Left kidney (tissue), 2 donors: ENCODE data around the gene CPNE1. TPM values are rescaled to one million over a fixed set of nuclear protein-coding genes. Genes with fewer than 3 reads are reported as not detected.

ENCODE experiments used
- DNase-seq: peaks from one replicate; pipeline ENCODE4 v3.0.0-alpha.2; 2013
- polyA plus RNA-seq: library from polyadenylated mRNA; unstranded; fragments of 120-200 nt; gene quantifications from one replicate; pipeline ENCODE4 v1.2.1, GENCODE V29; 2013; ENCODE audit not compliant: insufficient read length

CPNE1 gene
- polyA plus RNA-seq, 1 donor = 225 TPM

- no peak for DNase-seq
These were observed 7.4 kb downstream of the CPNE1 start for GRCh38 chr20:35657271-35657670.

GRCh38 chr20:35654415-35654814, 10.3 kb downstream of the CPNE1 start:
- no peak for DNase-seq

DNA sequence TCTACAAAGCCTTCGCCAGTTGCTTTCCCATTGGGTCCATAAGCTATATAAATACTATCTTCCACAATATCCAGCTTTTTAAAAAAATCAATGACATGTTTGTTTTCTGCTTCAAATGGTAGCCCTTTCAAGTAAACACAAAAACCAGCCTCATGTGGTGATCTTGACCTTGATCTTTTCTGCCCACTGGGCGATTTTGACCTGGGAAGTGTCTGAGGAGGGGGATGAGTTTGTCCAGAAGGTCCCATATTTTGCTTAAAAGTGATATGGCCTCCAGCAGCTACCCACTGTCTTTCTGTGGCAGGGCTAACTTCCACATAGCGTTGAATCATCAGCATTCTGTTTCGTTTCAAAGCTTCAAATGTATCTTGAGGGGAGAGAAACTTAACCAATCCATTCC, 10.8 kb downstream of the CPNE1 start:
- DNase-seq = no peak

DNA sequence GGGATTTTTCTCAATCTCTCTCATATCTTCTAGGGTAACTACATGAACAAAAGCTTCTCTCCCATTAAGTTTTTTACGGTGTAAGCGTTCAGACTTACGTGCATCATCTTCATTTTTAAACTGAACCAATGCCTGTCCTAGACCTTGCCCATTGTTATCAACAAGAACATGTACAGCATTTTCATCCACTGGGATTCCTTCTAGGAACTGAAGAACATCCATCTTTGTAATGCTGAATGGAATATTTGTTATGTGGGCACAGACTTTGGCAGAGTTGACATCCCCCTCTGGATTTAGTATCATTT, 11.3 kb downstream of the CPNE1 start:
- no peak for DNase-seq

DNA sequence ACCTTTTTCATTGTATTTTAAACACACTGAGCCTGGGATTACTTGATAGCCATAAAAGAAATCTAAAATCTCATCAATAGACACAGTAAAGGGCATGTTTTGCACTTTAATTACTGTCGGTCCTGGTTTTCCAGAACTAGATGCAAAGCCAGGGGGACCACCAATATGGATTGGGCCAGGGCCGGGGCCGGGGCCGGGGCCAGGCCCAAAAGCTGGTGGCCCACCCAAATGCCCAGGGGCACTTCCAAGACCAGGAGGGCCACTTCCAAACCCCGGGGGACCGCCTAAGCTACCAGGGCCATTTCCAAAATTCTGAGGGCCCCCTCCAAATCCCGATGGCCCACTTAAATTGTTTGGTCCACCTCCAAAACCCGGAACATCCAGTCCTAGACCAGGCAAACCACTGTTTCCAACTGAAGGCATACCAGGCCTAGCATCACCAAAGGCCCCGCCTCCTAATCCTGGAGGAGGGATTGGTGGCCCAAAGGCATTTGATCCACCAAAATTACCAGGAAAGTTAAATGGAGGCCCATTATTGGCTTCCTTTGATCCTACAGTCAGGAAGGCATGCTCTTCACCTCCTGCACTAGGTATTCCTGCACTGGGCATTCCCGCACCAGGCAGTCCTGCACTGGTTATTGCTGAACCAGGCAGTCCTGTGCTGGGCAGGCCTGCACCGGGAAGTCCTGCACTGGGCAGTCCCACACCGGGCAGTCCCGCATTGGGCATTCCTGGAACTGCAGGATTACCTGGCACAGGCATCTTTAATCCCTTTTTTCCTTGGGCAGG, 11.9 kb downstream of the CPNE1 start:
- no peak for DNase-seq

- DNase-seq = no peak
These were observed 12.7 kb downstream of the CPNE1 start for GRCh38 chr20:35651958-35652357.

- DNase-seq = no peak
These were observed 14.1 kb downstream of the CPNE1 start for GRCh38 chr20:35650632-35651031.

DNA sequence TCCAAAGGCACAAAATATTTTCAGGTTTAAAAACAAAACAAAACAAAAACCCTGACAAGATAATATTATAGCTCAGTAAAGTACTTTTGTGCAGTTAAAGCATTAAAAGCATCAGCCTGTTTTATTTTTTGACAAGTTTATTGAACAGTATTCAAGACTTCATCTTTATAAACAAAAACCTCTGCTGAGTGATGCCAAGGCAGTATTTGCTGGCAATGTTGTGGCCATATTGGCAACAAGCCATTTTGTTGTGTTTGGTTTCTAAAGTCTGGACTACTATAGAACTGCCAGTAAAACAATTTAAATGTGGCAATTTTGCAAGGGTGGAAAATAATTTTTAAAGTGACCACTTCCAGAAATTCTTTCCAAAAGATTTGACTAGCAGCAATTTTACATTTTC, 15.9 kb downstream of the CPNE1 start:
- no peak for DNase-seq

- DNase-seq = no peak
These were observed 19.9 kb downstream of the CPNE1 start for GRCh38 chr20:35644806-35645205.

DNA sequence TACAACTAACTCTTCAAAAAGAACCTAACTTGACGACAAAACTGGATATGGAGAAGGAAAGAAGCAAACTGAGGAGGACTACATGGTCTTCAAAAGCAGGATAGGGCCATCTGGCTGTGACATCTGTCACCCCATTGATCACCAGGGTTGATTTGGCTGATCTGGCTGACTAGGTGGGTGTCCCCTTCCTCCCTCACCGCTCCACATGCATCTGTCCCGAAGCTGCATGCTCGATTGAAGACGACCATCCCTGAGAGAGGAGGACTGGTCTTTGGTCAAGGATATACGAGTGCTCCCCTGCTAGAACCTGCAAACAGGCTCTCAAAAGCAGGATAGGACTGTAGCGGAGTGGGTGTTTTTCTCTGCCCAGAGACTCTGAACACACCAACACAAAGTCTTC, 21.7 kb downstream of the CPNE1 start:
- no peak for DNase-seq

DNA sequence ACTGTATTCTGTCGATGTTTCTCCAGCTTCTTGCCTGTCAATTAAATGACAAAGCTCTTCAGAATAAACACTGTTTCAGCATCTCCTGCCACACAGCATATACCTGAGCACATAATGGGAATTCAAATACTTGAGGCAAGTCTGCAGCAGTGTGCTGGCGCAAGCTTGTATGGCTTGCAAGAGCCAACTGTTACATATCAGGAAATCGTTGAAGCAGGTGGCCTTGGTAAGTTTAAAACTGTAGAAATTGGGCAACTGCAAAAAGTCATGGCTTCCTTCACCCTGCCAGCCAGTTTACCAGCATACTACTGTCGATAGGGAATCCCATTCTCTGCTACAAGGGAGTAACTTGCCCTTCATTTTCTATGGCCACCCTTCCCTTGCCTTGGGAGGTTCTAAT, 23.0 kb downstream of the CPNE1 start:
- DNase-seq = no peak

DNA sequence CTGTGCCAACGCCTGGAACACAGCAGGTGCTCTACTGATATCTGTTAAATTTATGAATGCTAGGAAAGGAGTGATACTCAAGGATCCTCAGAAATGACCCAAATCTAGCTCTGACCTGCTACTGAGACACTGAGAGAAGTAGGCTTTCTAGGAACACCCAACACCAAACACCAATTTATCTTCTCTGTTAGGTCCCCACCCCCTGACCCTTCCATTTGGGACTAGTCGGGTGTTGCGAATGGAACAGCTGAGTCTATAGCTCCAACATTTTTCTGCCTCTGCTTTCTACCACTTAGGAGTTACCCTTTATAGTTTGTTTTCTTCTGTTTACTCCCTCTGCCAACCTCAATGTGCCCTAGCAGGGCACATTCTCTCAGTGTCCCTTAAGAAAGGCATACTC, 24.0 kb downstream of the CPNE1 start:
- DNase-seq = no peak

DNA sequence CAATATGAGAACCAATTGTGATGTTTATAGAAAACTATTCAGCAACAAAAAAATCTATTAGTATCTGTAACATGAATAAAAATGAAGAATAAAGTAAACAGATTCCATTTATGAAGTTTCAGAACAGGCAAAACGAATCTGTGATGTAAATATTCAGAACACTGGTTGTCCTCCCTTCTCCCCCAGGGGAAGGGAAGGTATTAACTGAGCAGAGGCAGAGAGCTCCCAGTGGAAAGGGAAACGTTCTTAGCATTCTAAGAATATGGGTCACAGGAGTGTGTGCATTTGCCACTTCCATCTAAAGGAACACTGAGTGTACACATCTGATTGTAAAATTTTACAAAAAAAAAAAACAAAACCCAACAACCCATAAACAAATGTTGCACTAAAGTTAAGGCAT, 25.9 kb downstream of the CPNE1 start:
- DNase-seq = no peak

GRCh38 chr20:35637276-35637675, 27.4 kb downstream of the CPNE1 start:
- DNase-seq = no peak

- no peak for DNase-seq
These were observed 28.6 kb downstream of the CPNE1 start for GRCh38 chr20:35636095-35636494.

GRCh38 chr20:35635652-35636051, 29.0 kb downstream of the CPNE1 start:
- DNase-seq = no peak

- no peak for DNase-seq
These were observed 32.1 kb downstream of the CPNE1 start for GRCh38 chr20:35632539-35633115.

DNA sequence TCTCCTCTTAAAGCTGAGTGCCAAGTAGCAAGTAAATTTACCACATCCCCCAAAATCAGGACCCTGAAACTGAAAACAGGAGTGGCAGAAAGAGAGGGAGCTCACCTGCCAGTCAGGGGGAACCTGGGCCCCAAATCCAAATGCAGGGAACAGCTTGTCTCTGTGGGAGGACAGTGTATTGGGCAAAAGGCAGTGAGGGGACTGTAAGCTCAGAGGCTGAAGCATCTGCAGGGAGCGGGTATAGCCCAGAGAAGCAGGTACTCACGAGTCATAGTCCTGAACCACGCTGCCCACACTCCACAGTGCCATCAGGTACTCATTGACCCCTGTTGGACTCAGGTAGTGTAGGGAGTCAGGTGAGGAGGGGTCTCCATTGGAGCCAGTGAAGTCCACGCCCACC, 34.1 kb downstream of the CPNE1 start:
- no peak for DNase-seq

- no peak for DNase-seq
These were observed 35.1 kb downstream of the CPNE1 start for GRCh38 chr20:35629427-35630145.

DNA sequence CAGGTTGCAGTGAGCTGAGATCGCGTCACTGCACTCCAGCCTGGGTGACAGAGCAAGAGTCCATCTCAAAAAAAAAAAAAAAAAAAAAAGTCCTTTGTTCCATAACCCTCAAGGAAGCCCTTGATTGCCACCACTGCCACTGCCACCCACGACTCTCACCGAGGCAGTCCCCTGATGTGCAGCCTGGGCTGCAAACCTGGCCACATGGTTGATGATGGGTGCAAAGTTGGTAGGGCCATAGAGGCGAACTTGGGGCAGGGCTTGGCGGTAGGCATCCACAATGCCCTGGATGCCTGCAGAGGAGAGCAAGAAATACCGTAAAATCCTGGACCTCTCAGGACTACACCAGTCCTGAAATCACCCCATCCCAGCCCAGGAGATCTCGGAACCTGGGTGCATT, 37.6 kb downstream of the CPNE1 start:
- DNase-seq = no peak

DNA sequence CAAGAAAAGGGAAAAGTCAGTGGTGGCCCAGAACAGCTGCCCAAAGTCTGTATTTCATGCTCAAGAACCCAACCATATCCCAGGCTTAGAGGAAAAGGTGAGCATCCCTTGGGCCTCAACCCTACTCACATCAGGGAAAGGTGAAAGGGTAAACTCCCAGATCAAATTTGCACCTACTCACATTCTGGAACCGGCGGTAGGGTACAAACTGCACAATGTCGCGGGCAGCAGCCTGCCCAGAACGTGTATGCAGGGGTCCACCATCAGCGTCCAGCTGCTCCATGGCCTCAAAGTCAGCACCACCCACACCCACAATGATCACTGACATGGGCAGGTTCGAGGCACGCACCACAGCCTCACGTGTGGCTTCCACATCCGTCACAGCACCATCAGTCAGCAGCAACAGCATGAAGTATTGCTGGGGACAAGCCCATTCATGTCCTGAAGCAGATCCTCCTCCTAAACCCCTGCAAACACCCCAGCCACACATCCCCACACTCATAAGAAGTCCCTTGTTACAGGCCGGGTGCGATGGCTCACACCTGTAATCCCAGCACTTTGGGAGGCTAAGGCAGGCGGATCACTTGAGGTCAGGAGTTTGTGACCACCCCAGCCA, 38.2 kb downstream of the CPNE1 start:
- no peak for DNase-seq

DNA sequence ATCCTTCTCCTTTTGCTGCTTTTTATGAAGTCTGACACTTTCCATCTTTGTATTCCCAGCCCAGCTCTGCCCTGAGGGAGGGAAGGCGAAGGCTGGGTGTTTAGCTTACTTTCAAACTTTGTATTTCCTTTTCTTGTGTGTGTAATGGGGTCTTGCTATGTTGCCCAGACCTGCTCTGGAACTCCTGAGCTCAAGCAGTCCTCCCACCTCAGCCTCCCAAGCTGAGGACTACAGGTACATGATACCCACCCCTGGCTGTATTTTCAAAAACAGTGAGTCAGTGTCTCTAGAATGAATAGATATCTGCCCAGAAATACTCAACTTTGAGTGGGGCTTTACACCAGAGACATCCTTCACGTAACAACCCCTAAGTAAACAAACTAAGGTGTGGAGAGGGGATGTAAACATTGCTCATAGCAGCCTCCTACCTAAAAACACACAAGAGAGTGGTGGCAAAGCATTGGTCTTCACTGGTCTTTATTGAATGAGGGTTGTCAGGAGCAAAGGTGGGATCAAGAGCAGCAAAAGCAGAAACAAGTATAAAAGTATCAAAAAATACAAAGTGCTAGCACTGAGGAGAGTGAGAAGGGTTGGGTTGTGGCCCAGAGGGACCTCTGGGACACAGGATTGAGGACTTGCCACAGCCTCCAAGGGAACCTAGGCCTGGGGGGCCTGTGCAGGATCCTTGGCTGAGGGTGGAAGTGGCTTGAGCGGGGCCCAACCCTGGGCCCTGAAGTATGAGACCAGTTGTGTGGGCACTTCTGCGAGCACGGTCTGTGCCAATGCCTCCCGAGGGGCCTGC, 38.9 kb downstream of the CPNE1 start:
- no peak for DNase-seq
